Gastroesophageal sphincter (tissue), 3 donors: ENCODE data around the gene SLC35E4.
"Not testable (repeated sequence)": the region's sequence is repeated elsewhere in the genome, so short reads cannot be mapped to it uniquely, and the experiment has no call there.

Experiments used
- CTCF ChIP-seq, 4 experiments: fragments of 200-600 bp in 2 of 4; fragments of 450-650 bp in 2 of 4; sonication (generic) in 1 of 4; IDR thresholded peaks; one replicate each; pipeline ENCODE4 v1.5.1; 2017 to 2019; ENCODE audit warnings: antibody characterized with exemption in 4 of 4, mild to moderate bottlenecking in 2 of 4, moderate library complexity in 2 of 4
- POLR2A ChIP-seq, 2 donors: fragments of 450-650 bp; IDR thresholded peaks; one replicate each; pipeline ENCODE4 v1.6.1; 2017; ENCODE audit warnings: antibody characterized with exemption in 2 of 2, mild to moderate bottlenecking in 2 of 2, moderate library complexity in 1 of 2
- POLR2AphosphoS5 ChIP-seq: sonication (generic); formaldehyde crosslinking; IDR thresholded peaks from one replicate; pipeline ENCODE4 v1.6.1; 2017; ENCODE audit warnings: antibody characterized with exemption

GRCh38 chr22:30631469-30631868, 4.1 kb upstream of the SLC35E4 start:
- not testable (repeated sequence) for TF ChIP-seq POLR2AphosphoS5; CTCF (IDR thresholded peaks at IDR 0.05); POLR2A (IDR thresholded peaks at IDR 0.05)
